Measurements from ENCODE around the gene CDH22. TPM values are rescaled to one million over a fixed set of nuclear protein-coding genes. Genes with fewer than 3 reads are reported as not detected.

CDH22 gene
- total RNA-seq, 2 donors from 2014 or later: 0.22 to 0.77 TPM

GRCh38 chr20:46305973-46306360 is 2.3 kb downstream of the CDH22 start:
- H3K27me3 ChIP-seq (ENCODE audit: control insufficient read depth, insufficient read depth, low read length, poor library complexity, severe bottlenecking): peaks cover 60% of the 10 kb centered on the region

DNA sequence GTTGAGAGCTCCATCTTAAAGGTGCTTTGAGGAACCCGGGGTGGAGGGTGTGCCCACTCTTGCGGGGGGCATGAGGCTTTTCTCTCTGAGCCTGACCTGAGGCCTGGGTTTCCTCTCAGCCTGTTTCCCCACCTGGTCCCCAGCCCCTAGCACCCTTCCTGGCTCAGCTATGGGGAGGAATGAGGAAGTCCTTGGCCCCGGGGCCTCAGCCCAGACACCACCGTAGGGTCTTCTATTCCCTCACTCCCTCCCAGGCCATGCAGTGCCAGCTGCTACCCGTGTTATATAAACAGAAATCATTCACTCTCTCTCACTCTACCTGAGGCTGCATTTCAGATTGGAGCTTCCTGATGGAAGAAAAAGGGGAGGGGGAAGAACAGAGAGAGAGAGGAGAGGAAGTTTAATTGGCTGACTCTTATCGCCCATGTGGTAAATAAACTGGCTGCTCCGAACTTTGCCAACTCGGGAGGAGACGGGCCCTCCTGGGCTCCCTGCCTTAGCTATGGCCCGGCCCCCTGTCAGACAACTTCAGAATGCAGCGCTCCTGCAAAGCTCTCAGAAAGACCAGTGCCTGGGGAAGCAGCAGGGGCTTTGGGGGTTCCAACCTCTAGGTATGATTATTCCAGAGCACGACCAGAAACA is 2.8 kb downstream of the CDH22 start:
- Histone ChIP-seq H3K9me3 (ENCODE audit: control insufficient read depth, low read length) (no peaks in the 10 kb centered on the region), H3K36me3 (ENCODE audit: control insufficient read depth, insufficient read depth, low read length) (no peaks in the 10 kb centered on the region), H3K27me3 (ENCODE audit: control insufficient read depth, insufficient read depth, low read length, poor library complexity, severe bottlenecking) (peaks cover 55% of the 10 kb centered on the region), H3K27ac (ENCODE audit: low read depth, low read length) (no peak overlapping the region), H3K9ac (ENCODE audit: extremely low read depth, low read length, poor library complexity, severe bottlenecking) (no peak overlapping the region), H3K4me3 (ENCODE audit: low read length) (no peak overlapping the region), H3K4me1 (ENCODE audit: control insufficient read depth, insufficient read depth, low read length) (no peaks in the 10 kb centered on the region)
- Mint-ChIP-seq H3K4me1 (peaks cover 2% of the 10 kb centered on the region), H3K4me3 (no peak overlapping the region), H3K36me3 (ENCODE audit: low read depth) (no peaks in the 10 kb centered on the region), H3K27me3 (ENCODE audit: insufficient read depth) (peaks cover 73% of the 10 kb centered on the region), H3K27ac (no peak overlapping the region), H3K9me3 (no peaks in the 10 kb centered on the region)
- TF ChIP-seq, protein P1, sequence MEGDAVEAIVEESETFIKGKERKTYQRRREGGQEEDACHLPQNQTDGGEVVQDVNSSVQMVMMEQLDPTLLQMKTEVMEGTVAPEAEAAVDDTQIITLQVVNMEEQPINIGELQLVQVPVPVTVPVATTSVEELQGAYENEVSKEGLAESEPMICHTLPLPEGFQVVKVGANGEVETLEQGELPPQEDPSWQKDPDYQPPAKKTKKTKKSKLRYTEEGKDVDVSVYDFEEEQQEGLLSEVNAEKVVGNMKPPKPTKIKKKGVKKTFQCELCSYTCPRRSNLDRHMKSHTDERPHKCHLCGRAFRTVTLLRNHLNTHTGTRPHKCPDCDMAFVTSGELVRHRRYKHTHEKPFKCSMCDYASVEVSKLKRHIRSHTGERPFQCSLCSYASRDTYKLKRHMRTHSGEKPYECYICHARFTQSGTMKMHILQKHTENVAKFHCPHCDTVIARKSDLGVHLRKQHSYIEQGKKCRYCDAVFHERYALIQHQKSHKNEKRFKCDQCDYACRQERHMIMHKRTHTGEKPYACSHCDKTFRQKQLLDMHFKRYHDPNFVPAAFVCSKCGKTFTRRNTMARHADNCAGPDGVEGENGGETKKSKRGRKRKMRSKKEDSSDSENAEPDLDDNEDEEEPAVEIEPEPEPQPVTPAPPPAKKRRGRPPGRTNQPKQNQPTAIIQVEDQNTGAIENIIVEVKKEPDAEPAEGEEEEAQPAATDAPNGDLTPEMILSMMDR (conservative IDR thresholded peaks at IDR 0.05): peak; percentile 19
- DNase-seq: no peak
- 29 to 65% methylated on average over 6 to 12 of the region's 12 CpGs for WGBS, 2 experiments (ENCODE audit: insufficient coverage in 1 of 2, insufficient read length in 1 of 2)

More at GRCh38 chr20:46305973-46306360, 2.3 kb downstream of the CDH22 start:
- H3K9me3 ChIP-seq (ENCODE audit: control insufficient read depth, low read length): no peaks in the 10 kb centered on the region
- H3K36me3 ChIP-seq (ENCODE audit: control insufficient read depth, insufficient read depth, low read length): no peaks in the 10 kb centered on the region
- 84 to 86% methylated on average over 7 to 9 of the region's 9 CpGs for WGBS, 2 experiments (ENCODE audit: insufficient coverage in 1 of 2, insufficient read length in 1 of 2)
- Mint-ChIP-seq H3K27ac (no peak overlapping the region), H3K27me3 (ENCODE audit: insufficient read depth) (peaks cover 78% of the 10 kb centered on the region), H3K4me3 (no peak overlapping the region), H3K9me3 (no peaks in the 10 kb centered on the region), H3K4me1 (peaks cover 2% of the 10 kb centered on the region), H3K36me3 (ENCODE audit: low read depth) (no peaks in the 10 kb centered on the region)
- H3K4me3 ChIP-seq (ENCODE audit: low read length): no peak overlapping the region
- H3K9ac ChIP-seq (ENCODE audit: extremely low read depth, low read length, poor library complexity, severe bottlenecking): no peak overlapping the region
- TF ChIP-seq, protein P1 (conservative IDR thresholded peaks at IDR 0.05): no peak
- H3K4me1 ChIP-seq (ENCODE audit: control insufficient read depth, insufficient read depth, low read length): no peaks in the 10 kb centered on the region
- no peak overlapping the region for H3K27ac ChIP-seq (ENCODE audit: low read depth, low read length)
- DNase-seq: no peak

DNA sequence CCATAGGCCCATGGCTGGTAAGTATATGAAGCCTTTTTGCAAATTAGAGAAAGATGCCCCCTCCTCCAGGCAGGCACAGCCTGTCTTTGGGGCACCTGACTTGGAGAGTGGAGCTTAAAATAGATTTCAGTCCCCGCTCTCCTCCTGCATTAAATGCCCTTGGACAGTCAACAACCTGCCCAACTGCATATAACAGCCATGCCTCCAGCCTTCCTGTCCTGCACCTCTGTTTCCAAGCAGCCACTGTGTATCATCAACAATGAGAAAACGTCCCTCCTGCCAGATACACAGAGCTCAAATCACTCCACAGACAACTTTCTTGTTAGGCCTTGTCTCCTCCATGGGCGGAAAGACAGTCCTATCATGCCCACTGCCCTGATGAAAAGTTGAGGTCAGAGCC is 3.4 kb downstream of the CDH22 start:
- H3K4me3 ChIP-seq (ENCODE audit: low read length): no peak overlapping the region
- Mint-ChIP-seq H3K36me3 (ENCODE audit: low read depth) (no peaks in the 10 kb centered on the region), H3K27ac (no peak overlapping the region), H3K9me3 (no peaks in the 10 kb centered on the region), H3K4me1 (peaks cover 2% of the 10 kb centered on the region), H3K27me3 (ENCODE audit: insufficient read depth) (peaks cover 67% of the 10 kb centered on the region), H3K4me3 (no peak overlapping the region)
- H3K36me3 ChIP-seq (ENCODE audit: control insufficient read depth, insufficient read depth, low read length): no peaks in the 10 kb centered on the region
- no peak overlapping the region for H3K9ac ChIP-seq (ENCODE audit: extremely low read depth, low read length, poor library complexity, severe bottlenecking)
- H3K9me3 ChIP-seq (ENCODE audit: control insufficient read depth, low read length): no peaks in the 10 kb centered on the region
- TF ChIP-seq, protein P1 (conservative IDR thresholded peaks at IDR 0.05): no peak
- WGBS, 2 experiments (ENCODE audit: insufficient coverage in 1 of 2, insufficient read length in 1 of 2): 88 to 89% methylated on average over 1 to 3 of the region's 3 CpGs
- no peak overlapping the region for H3K27ac ChIP-seq (ENCODE audit: low read depth, low read length)
- H3K4me1 ChIP-seq (ENCODE audit: control insufficient read depth, insufficient read depth, low read length): no peaks in the 10 kb centered on the region
- peaks cover 49% of the 10 kb centered on the region for H3K27me3 ChIP-seq (ENCODE audit: control insufficient read depth, insufficient read depth, low read length, poor library complexity, severe bottlenecking)
- no peak for DNase-seq
